Measurements from ENCODE around the gene IFI30. TPM values are rescaled to one million over a fixed set of nuclear protein-coding genes. Genes with fewer than 3 reads are reported as not detected.

Gene IFI30
- total RNA-seq, 2 donors from 2014 or later: 8.1 to 43.2 TPM

DNA sequence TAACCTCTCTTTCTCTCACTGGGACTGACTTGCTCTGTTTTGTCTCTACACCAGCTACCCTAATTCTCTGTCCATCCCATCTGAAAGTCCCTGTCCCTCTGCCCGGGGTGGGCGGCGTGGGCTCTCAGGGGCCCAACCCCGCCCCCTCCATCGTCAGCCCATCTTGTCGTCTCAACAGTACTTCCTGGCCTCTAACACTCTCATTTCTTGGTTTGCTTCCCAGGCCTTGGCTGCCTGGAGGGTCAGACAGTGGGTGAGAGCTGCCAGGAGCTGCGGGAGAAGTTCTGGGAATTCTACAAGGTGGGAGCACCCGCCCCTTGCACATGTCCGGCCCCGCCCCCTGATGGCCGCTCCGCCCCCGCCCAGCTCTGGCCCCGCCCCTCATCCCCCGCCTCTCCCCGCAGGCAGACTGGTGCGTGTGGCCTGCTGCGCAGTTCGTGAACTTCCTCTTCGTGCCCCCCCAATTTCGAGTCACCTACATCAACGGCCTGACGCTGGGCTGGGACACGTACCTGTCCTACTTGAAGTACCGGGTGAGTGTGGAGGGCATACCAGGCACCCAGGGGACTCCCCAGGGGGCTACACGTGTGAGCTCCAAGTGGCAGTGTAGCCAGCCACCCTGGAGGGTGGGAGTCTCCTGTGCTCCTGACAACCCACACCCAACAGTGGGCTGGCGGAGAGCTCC is 21.1 kb downstream of the IFI30 start:
- Histone ChIP-seq H3K27ac (peak overlapping the region in 1 of 2 donors; percentile 42), H3K36me3 (peaks cover 33% of the 10 kb centered on the region), H3K27me3 (no peaks in the 10 kb centered on the region), H3K4me3 (no peak overlapping the region), H3K4me1 (peaks cover 0 to 22% of the 10 kb centered on the region in 2 donors), H3K9me3 (no peaks in the 10 kb centered on the region)
- DNase-seq (ENCODE audit: low spot score): no peak
- TF ChIP-seq, protein P1, sequence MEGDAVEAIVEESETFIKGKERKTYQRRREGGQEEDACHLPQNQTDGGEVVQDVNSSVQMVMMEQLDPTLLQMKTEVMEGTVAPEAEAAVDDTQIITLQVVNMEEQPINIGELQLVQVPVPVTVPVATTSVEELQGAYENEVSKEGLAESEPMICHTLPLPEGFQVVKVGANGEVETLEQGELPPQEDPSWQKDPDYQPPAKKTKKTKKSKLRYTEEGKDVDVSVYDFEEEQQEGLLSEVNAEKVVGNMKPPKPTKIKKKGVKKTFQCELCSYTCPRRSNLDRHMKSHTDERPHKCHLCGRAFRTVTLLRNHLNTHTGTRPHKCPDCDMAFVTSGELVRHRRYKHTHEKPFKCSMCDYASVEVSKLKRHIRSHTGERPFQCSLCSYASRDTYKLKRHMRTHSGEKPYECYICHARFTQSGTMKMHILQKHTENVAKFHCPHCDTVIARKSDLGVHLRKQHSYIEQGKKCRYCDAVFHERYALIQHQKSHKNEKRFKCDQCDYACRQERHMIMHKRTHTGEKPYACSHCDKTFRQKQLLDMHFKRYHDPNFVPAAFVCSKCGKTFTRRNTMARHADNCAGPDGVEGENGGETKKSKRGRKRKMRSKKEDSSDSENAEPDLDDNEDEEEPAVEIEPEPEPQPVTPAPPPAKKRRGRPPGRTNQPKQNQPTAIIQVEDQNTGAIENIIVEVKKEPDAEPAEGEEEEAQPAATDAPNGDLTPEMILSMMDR (IDR thresholded peaks at IDR 0.05): no peak

DNA sequence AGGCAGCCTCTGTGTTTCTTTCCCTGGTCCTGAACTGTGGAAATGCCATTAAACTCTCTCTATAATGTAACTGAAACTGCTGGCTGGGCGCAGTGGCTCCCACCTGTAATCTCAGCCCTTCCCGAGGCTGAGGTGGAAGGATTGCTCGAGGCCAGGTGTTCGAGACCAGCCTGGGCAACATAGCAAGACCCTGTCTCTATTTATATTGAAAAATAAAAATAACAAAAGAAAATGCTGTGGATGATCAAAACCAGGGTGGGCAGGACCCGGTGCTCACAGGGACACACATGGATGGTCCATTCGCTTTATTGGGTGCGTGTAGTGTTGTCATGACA is 22.9 kb downstream of the IFI30 start:
- no peaks in the 10 kb centered on the region for H3K27me3 ChIP-seq
- no peak overlapping the region for H3K27ac ChIP-seq
- H3K4me1 ChIP-seq: peaks cover 0 to 22% of the 10 kb centered on the region in 2 donors
- no peak for DNase-seq (ENCODE audit: low spot score)
- peaks cover 39% of the 10 kb centered on the region for H3K36me3 ChIP-seq
- no peak overlapping the region for H3K4me3 ChIP-seq
- TF ChIP-seq, protein P1 (IDR thresholded peaks at IDR 0.05): no peak
- H3K9me3 ChIP-seq: no peaks in the 10 kb centered on the region

DNA sequence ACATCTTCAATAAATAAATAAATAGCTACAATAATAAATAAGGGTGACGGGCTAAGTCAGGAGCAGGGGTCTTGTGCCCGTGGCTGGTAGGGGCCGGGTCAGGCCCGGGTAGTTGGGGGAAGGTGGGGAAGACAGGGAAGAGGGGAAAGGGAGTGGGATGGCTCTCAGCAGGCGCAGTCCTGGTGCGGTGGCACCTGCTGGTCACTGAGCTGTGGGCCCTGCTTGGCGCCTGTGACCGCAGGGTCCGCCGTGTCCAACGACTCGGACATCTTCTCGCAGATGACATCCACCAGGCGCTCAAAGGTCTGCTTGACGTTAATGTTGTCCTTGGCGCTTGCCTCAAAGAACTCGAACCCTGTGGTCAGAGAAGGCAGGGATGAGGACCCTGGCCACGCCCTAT is 23.7 kb downstream of the IFI30 start:
- Histone ChIP-seq H3K4me1 (peaks cover 0 to 20% of the 10 kb centered on the region in 2 donors), H3K9me3 (no peaks in the 10 kb centered on the region), H3K27me3 (no peaks in the 10 kb centered on the region), H3K27ac (no peak overlapping the region), H3K4me3 (no peak overlapping the region), H3K36me3 (peaks cover 39% of the 10 kb centered on the region)
- TF ChIP-seq, protein P1 (IDR thresholded peaks at IDR 0.05): no peak
- no peak for DNase-seq (ENCODE audit: low spot score)

DNA sequence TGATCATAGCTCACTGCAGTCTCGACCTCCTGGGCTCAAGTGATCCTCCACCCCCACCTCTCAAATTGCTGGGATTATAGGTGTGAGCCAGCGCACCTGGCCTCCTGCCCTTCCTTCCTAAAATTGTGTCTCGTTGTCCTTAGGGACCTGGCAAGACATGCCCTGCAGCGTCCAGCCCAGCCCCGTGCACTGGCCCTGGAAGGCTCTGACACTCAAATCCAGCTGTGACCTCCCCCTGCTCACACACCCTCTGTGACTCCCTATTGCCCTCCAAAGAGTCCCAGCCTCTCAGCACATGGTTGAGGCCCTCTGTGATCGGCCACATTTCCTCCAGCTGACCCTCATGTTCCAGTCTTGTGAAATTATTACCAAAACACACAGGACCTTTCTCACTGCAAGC is 24.3 kb downstream of the IFI30 start:
- Histone ChIP-seq H3K4me1 (peaks cover 0 to 24% of the 10 kb centered on the region in 2 donors), H3K27me3 (no peaks in the 10 kb centered on the region), H3K9me3 (no peaks in the 10 kb centered on the region), H3K27ac (no peak overlapping the region), H3K36me3 (peaks cover 39% of the 10 kb centered on the region), H3K4me3 (no peak overlapping the region)
- DNase-seq (ENCODE audit: low spot score): no peak
- TF ChIP-seq, protein P1 (IDR thresholded peaks at IDR 0.05): no peak

DNA sequence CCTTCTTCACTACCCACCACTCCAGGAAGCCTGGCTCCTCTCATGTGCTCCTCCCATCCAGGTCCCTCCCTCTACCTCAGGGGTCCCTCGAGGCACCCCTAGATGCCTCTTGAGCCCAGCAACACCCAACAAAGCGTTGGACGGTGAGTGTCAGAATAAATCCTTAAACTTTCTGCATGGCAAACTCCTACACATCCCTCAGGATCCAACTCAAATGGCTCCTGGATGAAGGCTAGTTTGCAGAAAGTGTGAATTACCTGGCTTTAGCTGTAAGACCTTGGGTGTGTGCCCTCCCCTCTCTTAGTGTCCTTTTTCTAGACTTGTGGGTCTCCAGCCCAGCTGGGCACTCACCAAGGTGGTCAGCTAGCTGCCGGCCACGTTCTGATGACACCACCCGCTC is 24.8 kb downstream of the IFI30 start:
- TF ChIP-seq, protein P1 (IDR thresholded peaks at IDR 0.05): no peak
- Histone ChIP-seq H3K36me3 (peaks cover 39% of the 10 kb centered on the region), H3K4me3 (no peak overlapping the region), H3K4me1 (peaks cover 0 to 28% of the 10 kb centered on the region in 2 donors), H3K9me3 (no peaks in the 10 kb centered on the region), H3K27me3 (no peaks in the 10 kb centered on the region), H3K27ac (no peak overlapping the region)
- no peak for DNase-seq (ENCODE audit: low spot score)

DNA sequence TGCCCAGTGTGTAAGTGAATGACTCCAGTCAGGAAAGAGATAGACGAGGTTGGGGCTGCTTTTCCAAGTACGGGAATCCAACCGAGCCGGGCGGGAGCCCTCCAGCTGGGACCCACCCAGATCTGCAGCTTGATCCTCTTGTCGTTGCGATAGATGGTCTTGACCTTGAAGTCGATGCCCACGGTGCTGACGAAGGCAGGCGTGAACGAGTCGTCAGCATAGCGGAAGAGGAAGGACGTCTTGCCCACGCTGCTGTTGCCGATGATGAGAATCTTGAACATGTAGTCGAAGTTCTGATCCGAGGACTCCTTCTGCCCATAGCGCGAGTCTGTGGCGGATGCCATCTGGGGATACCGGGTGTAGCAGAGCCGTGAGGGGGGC is 28.8 kb downstream of the IFI30 start:
- no peaks in the 10 kb centered on the region for H3K27me3 ChIP-seq
- H3K4me1 ChIP-seq: peaks cover 0 to 21% of the 10 kb centered on the region in 2 donors
- peak overlapping the region; percentile 31 to 36 for H3K27ac ChIP-seq
- DNase-seq (ENCODE audit: low spot score): no peak
- H3K36me3 ChIP-seq: peaks cover 23% of the 10 kb centered on the region
- H3K4me3 ChIP-seq: no peak overlapping the region
- TF ChIP-seq, protein P1 (IDR thresholded peaks at IDR 0.05): no peak
- H3K9me3 ChIP-seq: no peaks in the 10 kb centered on the region

All from right atrium auricular region (tissue), 2 donors.